ENCODE results near the gene FUNDC2. TPM values are rescaled to one million over a fixed set of nuclear protein-coding genes. Genes with fewer than 3 reads are reported as not detected.

Gene FUNDC2, protein sequence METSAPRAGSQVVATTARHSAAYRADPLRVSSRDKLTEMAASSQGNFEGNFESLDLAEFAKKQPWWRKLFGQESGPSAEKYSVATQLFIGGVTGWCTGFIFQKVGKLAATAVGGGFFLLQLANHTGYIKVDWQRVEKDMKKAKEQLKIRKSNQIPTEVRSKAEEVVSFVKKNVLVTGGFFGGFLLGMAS
- 90.2 TPM for total RNA-seq (2013)
- polyA plus RNA-seq (100 to 1,000 TPM in 2 of 3 donors, 10 to 100 TPM in 1; 42.7 to 166 (median 148) TPM), polyA minus RNA-seq (9.6 and 29.5 TPM in 2 replicates), total RNA-seq (19.8 to 52.8 (median 41.7) reads per million in 11 experiments)

DNA sequence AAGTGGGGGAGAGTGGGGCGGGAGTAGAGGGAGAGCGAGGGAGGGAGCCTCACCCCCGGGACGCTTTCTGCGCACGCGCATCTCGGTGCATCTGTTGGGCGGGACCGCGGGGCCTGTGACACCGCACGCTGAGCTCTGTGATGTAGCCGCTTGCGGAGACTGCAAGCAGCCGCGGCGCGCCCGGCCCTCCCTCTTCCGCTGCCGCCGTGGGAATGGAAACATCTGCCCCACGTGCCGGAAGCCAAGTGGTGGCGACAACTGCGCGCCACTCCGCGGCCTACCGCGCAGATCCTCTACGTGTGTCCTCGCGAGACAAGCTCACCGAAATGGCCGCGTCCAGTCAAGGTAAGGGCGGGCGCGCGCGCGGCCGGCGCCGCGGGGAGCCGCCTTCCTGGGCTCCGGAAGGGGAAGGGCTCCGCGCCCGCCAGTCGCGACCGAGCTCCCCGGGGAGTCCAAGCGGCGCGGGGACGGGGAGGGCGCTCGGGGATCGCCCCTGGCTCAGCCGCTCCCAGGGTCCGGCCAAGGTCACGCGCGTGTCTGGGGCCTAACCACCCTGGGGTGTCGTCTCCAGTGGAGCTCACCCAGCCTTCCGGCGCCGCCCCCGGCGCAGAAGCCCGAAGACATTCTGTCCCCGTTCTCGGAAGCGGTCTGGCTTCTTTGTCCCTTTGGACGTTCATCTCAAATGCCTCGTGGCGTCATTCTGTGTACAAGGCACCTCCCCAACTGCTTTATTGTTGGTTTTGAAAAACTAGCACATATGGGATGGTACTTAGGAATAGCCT is at the start of gene FUNDC2:
Gene FUNDC2 (plus strand): TSS at position 118 of the 782 bp plus-strand sequence. CDS start 95 bp downstream, at position 213.
- H3K4me2 ChIP-seq (replicated peaks; ENCODE audit: extremely low read depth, low read length, poor library complexity, severe bottlenecking), result peak within 1 kb of the TSS; percentile 75
- peaks cover 5 to 6% of the 10 kb centered on the region in 2 donors for H3K4me1 ChIP-seq (ENCODE audit: control insufficient read depth in 1 of 2, insufficient read depth in 2 of 2, low read length in 2 of 2)
- H3K79me2 ChIP-seq (ENCODE audit: insufficient read depth, low read length), result peaks cover 33% of the 10 kb centered on the region
- H2AFZ ChIP-seq (ENCODE audit: insufficient read depth, low read depth, low read length, poor library complexity, severe bottlenecking), result peak within 1 kb of the TSS; percentile 61
- peaks cover 0 to 2% of the 10 kb centered on the region in 2 donors for H3K27me3 ChIP-seq (ENCODE audit: control insufficient read depth in 2 of 2, insufficient read depth in 2 of 2, low read length in 2 of 2)
- peak within 1 kb of the TSS; percentile 58 to 85 (median 80) for H3K4me3 ChIP-seq (replicated peaks in 1 of 3; ENCODE audit: low read depth in 2 of 3, low read length in 3 of 3)
- Mint-ChIP-seq H3K27me3 (ENCODE audit: low read depth in 3 of 3) (peaks cover 0 to 3% (median 0%) of the 10 kb centered on the region in 3 donors), H3K36me3 (peaks cover 4 to 5% of the 10 kb centered on the region in 2 donors), H3K27ac (peak within 1 kb of the TSS; percentile 95 to 97 (median 97)), H3K4me1 (peaks cover 11% of the 10 kb centered on the region), H3K9me3 (peaks cover 0 to 5% (median 0%) of the 10 kb centered on the region in 7 donors), H3K4me3 (peak within 1 kb of the TSS; percentile 76 to 82)
- H3K27ac ChIP-seq (ENCODE audit: low read depth in 1 of 2, low read length in 2 of 2), result peak within 1 kb of the TSS; percentile 94 to 96
- no peaks in the 10 kb centered on the region for H4K20me1 ChIP-seq (ENCODE audit: insufficient read depth, low read length)
- no peak for TF ChIP-seq CTCF (IDR thresholded peaks at IDR 0.05)
- no peaks in the 10 kb centered on the region for H3K9me3 ChIP-seq (replicated peaks in 1 of 2; ENCODE audit: control insufficient read depth in 1 of 2, insufficient read depth in 1 of 2, low read length in 2 of 2)
- WGBS (ENCODE audit: insufficient coverage), result 0% methylated on average over 37 of the region's 82 CpGs
- peak; percentile 89 to 95 (median 94) for DNase-seq
- intact Hi-C loops (cut with micrococcal nuclease), result loop anchor here (5.0 kb wide), 1 partner anchor 45 kb away; the partner anchor contains the start of genes BRCC3 (in 2 of the 2), CMC4 (in 2 of the 2) and MTCP1 (in 2 of the 2)
- H3K9ac ChIP-seq (ENCODE audit: insufficient read depth, low read length, poor library complexity, severe bottlenecking), result peak within 1 kb of the TSS; percentile 87
- H3K36me3 ChIP-seq (replicated peaks in 1 of 2; ENCODE audit: control insufficient read depth in 1 of 2, insufficient read depth in 2 of 2, low read length in 2 of 2), result no peaks in the 10 kb centered on the region

- peaks cover 16% of the 10 kb centered on the region for H3K4me1 Mint-ChIP-seq
- no peaks in the 10 kb centered on the region for H3K36me3 Mint-ChIP-seq
- H4K20me1 ChIP-seq (ENCODE audit: insufficient read depth, low read length), result no peaks in the 10 kb centered on the region
- peaks cover 2 to 4% of the 10 kb centered on the region in 2 donors for H3K4me1 ChIP-seq (ENCODE audit: control insufficient read depth in 1 of 2, insufficient read depth in 2 of 2, low read length in 2 of 2)
- peaks cover 0 to 4% (median 0%) of the 10 kb centered on the region in 7 donors for H3K9me3 Mint-ChIP-seq
- intact Hi-C loops (cut with micrococcal nuclease), result loop anchor here (2.0 to 10.0 kb wide), 2 partner anchors 75 to 77 kb away; no protein-coding TSS in a partner anchor
- no peak overlapping the region for H3K4me3 Mint-ChIP-seq
- peak overlapping the region; percentile 58 for H2AFZ ChIP-seq (ENCODE audit: insufficient read depth, low read depth, low read length, poor library complexity, severe bottlenecking)
- DNase-seq, result peak in 1 of 3 donors; percentile 2
- no peak overlapping the region for H3K9ac ChIP-seq (ENCODE audit: insufficient read depth, low read length, poor library complexity, severe bottlenecking)
- no peak overlapping the region for H3K4me3 ChIP-seq (replicated peaks in 1 of 3; ENCODE audit: low read depth in 2 of 3, low read length in 3 of 3)
- no peak for TF ChIP-seq CTCF (IDR thresholded peaks at IDR 0.05)
- H3K27me3 ChIP-seq (ENCODE audit: control insufficient read depth in 2 of 2, insufficient read depth in 2 of 2, low read length in 2 of 2), result no peaks in the 10 kb centered on the region
- H3K4me2 ChIP-seq (replicated peaks; ENCODE audit: extremely low read depth, low read length, poor library complexity, severe bottlenecking), result no peak overlapping the region
- H3K79me2 ChIP-seq (ENCODE audit: insufficient read depth, low read length), result no peaks in the 10 kb centered on the region
- H3K27me3 Mint-ChIP-seq (ENCODE audit: low read depth in 3 of 3), result peaks cover 0 to 1% (median 0%) of the 10 kb centered on the region in 3 donors
- H3K9me3 ChIP-seq (replicated peaks in 1 of 2; ENCODE audit: control insufficient read depth in 1 of 2, insufficient read depth in 1 of 2, low read length in 2 of 2), result no peaks in the 10 kb centered on the region
- no peaks in the 10 kb centered on the region for H3K36me3 ChIP-seq (replicated peaks in 1 of 2; ENCODE audit: control insufficient read depth in 1 of 2, insufficient read depth in 2 of 2, low read length in 2 of 2)
- H3K27ac ChIP-seq (ENCODE audit: low read depth in 1 of 2, low read length in 2 of 2), result no peak overlapping the region
- H3K27ac Mint-ChIP-seq, result peak overlapping the region in 1 of 7 donors; percentile 12
- WGBS (ENCODE audit: insufficient coverage), result 12% methylated on average over 3 of the region's 4 CpGs
These were observed 47.0 kb upstream of the FUNDC2 start for GRCh38 chrX:154979629-154980028.

All from CD14-positive monocyte (primary cell).